GM23338 (cell line): ENCODE results near the gene HDC. TPM values are rescaled to one million over a fixed set of nuclear protein-coding genes. Genes with fewer than 3 reads are reported as not detected.
A peak's percentile ranks its signal among the peaks of the same experiment; 100 is the strongest.

Experiments
- ATAC-seq: fragments of 200-7000 bp; cut with Tn5 transposase; 3 replicates; pipeline ENCODE4 v1.9.1; 2020
- DNase-seq: peaks from one replicate; pipeline ENCODE4 v3.0.0-alpha.2; 2015; ENCODE audit warnings: low spot score
- H2AFZ ChIP-seq: fragments of 200-600 bp; sonication (generic); 2 replicates; pipeline ENCODE4 v1.8.0; 2016; ENCODE audit warnings: antibody characterized with exemption, mild to moderate bottlenecking, moderate library complexity
- H3F3A ChIP-seq: fragments of 200-600 bp; sonication (generic); replicated peaks from 2 replicates; pipeline ENCODE4 v1.8.0; 2017; ENCODE audit warnings: antibody characterized with exemption, mixed run types, low read depth
- H3K27ac ChIP-seq: fragments of 200-600 bp; sonication (generic); 2 replicates; pipeline ENCODE4 v1.6.1; 2016; ENCODE audit warnings: low read depth
- H3K27me3 ChIP-seq: fragments of 200-600 bp; sonication (generic); 2 replicates; pipeline ENCODE4 v1.8.0; 2016; ENCODE audit warnings: mild to moderate bottlenecking, mixed run types, moderate library complexity; ENCODE audit not compliant: insufficient read depth
- H3K36me3 ChIP-seq: fragments of 200-600 bp; sonication (generic); 2 replicates; pipeline ENCODE4 v1.8.0; 2016; ENCODE audit warnings: mild to moderate bottlenecking; ENCODE audit not compliant: insufficient read depth
- H3K4me1 ChIP-seq: fragments of 200-600 bp; sonication (generic); 2 replicates; pipeline ENCODE4 v1.8.0; 2016; ENCODE audit warnings: mild to moderate bottlenecking, moderate library complexity; ENCODE audit not compliant: insufficient read depth
- H3K4me2 ChIP-seq: fragments of 200-600 bp; sonication (generic); 2 replicates; pipeline ENCODE4 v1.7.1; 2017; ENCODE audit warnings: mixed run types
- H3K4me3 ChIP-seq: fragments of 200-600 bp; sonication (generic); 2 replicates; pipeline ENCODE4 v1.6.1; 2016; ENCODE audit warnings: mixed run types
- H3K79me2 ChIP-seq: fragments of 200-600 bp; sonication (generic); replicated peaks from 2 replicates; pipeline ENCODE4 v1.8.0; 2017; ENCODE audit warnings: mild to moderate bottlenecking; ENCODE audit not compliant: insufficient read depth
- H3K9me2 ChIP-seq: fragments of 200-600 bp; sonication (generic); 2 replicates; pipeline ENCODE4 v1.8.0; 2017; ENCODE audit not compliant: insufficient read depth
- H4K20me1 ChIP-seq: fragments of 200-600 bp; sonication (generic); replicated peaks from 2 replicates; pipeline ENCODE4 v1.8.0; 2017; ENCODE audit warnings: mild to moderate bottlenecking; ENCODE audit not compliant: insufficient read depth
- H3K27ac Mint-ChIP-seq: 2 replicates; pipeline ENCODE4 v1.8.0; 2020; ENCODE audit warnings: inconsistent platforms, mild to moderate bottlenecking, moderate library complexity, mixed read lengths
- H3K27me3 Mint-ChIP-seq: 3 replicates; pipeline ENCODE4 v1.8.0; 2022; ENCODE audit warnings: low read depth, mild to moderate bottlenecking, moderate library complexity, mixed read lengths, inconsistent platforms; ENCODE audit not compliant: insufficient read depth, poor library complexity
- H3K36me3 Mint-ChIP-seq: 3 replicates; pipeline ENCODE4 v1.8.0; 2021; ENCODE audit warnings: low read depth, mild to moderate bottlenecking, inconsistent platforms, moderate library complexity, mixed read lengths
- H3K4me1 Mint-ChIP-seq: 3 replicates; pipeline ENCODE4 v1.8.0; 2020; ENCODE audit warnings: mild to moderate bottlenecking, inconsistent platforms, mixed read lengths
- H3K4me3 Mint-ChIP-seq: 3 replicates; pipeline ENCODE4 v1.8.0; 2021; ENCODE audit warnings: moderate library complexity, mild to moderate bottlenecking, inconsistent platforms, mixed read lengths
- H3K9me3 Mint-ChIP-seq: 3 replicates; pipeline ENCODE4 v1.8.0; 2020; ENCODE audit warnings: moderate library complexity, mild to moderate bottlenecking, inconsistent platforms, mixed read lengths
- CREB1 ChIP-seq: fragments of 250-450 bp; sonication (Bioruptor Pico); IDR thresholded peaks from 2 replicates; pipeline ENCODE4 v1.5.0; 2020; ENCODE audit warnings: low read depth, mild to moderate bottlenecking, moderate library complexity
- CTCF ChIP-seq, 2 experiments: fragments of 200-600 bp in 1 of 2; sonication (generic) in 1 of 2; conservative IDR thresholded peaks; 2 replicates each; pipeline versions ENCODE4 v1.5.1 to v1.6.1; 2016 to 2017; ENCODE audit warnings: antibody characterized with exemption in 2 of 2, low read depth in 2 of 2, mild to moderate bottlenecking in 2 of 2, moderate library complexity in 1 of 2
- ETS1 ChIP-seq: IDR thresholded peaks from 2 replicates; pipeline ENCODE4 v1.6.1; 2016; ENCODE audit warnings: antibody characterized with exemption
- EZH2 ChIP-seq: fragments of 200-600 bp; sonication (generic); IDR thresholded peaks from one replicate; pipeline ENCODE4 v1.8.0; 2017; ENCODE audit warnings: antibody characterized with exemption, mild to moderate bottlenecking, low read depth; ENCODE audit not compliant: unreplicated experiment
- EZH2phosphoT487 ChIP-seq: fragments of 200-600 bp; sonication (generic); IDR thresholded peaks from one replicate; pipeline ENCODE4 v1.8.1; 2018; ENCODE audit warnings: antibody characterized with exemption; ENCODE audit not compliant: unreplicated experiment
- JUNB ChIP-seq: IDR thresholded peaks from one replicate; pipeline ENCODE4 v1.6.1; 2016; ENCODE audit warnings: antibody characterized with exemption; ENCODE audit not compliant: unreplicated experiment
- NANOG ChIP-seq: IDR thresholded peaks from 2 replicates; pipeline ENCODE4 v1.6.1; 2016; ENCODE audit warnings: antibody characterized with exemption, borderline replicate concordance
- POLR2AphosphoS5 ChIP-seq: IDR thresholded peaks from 2 replicates; pipeline ENCODE4 v1.6.1; 2016; ENCODE audit warnings: antibody characterized with exemption, low read depth
- REST ChIP-seq: IDR thresholded peaks from one replicate; pipeline ENCODE4 v1.6.1; 2018; ENCODE audit warnings: antibody characterized with exemption; ENCODE audit not compliant: unreplicated experiment
- STAT1 ChIP-seq: IDR thresholded peaks from one replicate; pipeline ENCODE4 v1.6.1; 2016; ENCODE audit warnings: antibody characterized with exemption; ENCODE audit not compliant: unreplicated experiment
- ZNF114 ChIP-seq: fragments of 250-450 bp; sonication (Bioruptor Pico); IDR thresholded peaks from 2 replicates; pipeline ENCODE4 v1.5.0; 2020; ENCODE audit warnings: mild to moderate bottlenecking, moderate library complexity
- ZNF331 ChIP-seq: fragments of 250-450 bp; sonication (Bioruptor Pico); IDR thresholded peaks from 2 replicates; pipeline ENCODE4 v1.5.0; 2020; ENCODE audit warnings: low read depth, mild to moderate bottlenecking, moderate library complexity
- ZNF462 ChIP-seq: fragments of 250-450 bp; sonication (Bioruptor Pico); IDR thresholded peaks from 2 replicates; pipeline ENCODE4 v1.5.0; 2020; ENCODE audit warnings: mild to moderate bottlenecking, moderate library complexity
- polyA plus RNA-seq: library from polyadenylated mRNA; unstranded; fragments of >200 nt; fragmentation: Nextera tagmentation; extraction: Ambion mirVana; gene quantifications from 2 replicates; pipeline ENCODE4 v1.2.1, GENCODE V29; 2016
- total RNA-seq: library from RNA; depleted of rRNA; stranded (reverse); fragments of >200 nt; shearing (Covaris generic); gene quantifications from 2 replicates; pipeline ENCODE4 v1.2.3, GENCODE V29; 2014

HDC gene
- total and polyA plus RNA-seq, 2 experiments from 2014 or later: not detected

- no peak overlapping the region for H3K4me2 ChIP-seq
- no peaks in the 10 kb centered on the region for H4K20me1 ChIP-seq
- H2AFZ ChIP-seq: no peak overlapping the region
- H3K27me3 ChIP-seq: no peaks in the 10 kb centered on the region
- no peak overlapping the region for H3K27ac ChIP-seq
- H3K36me3 ChIP-seq: 0 out of 2 replicates have a peak, but pooled peaks cover 13% of the 10 kb centered on the region
- H3K4me3 ChIP-seq: no peak overlapping the region
- no peaks in the 10 kb centered on the region for H3K27me3 Mint-ChIP-seq
- H3F3A ChIP-seq: no peaks in the 10 kb centered on the region
- H3K4me1 ChIP-seq: no peaks in the 10 kb centered on the region
- no peak for ATAC-seq
- H3K79me2 ChIP-seq: no peaks in the 10 kb centered on the region
- H3K4me1 Mint-ChIP-seq: no peaks in the 10 kb centered on the region
- no peak for DNase-seq
- no peak overlapping the region for H3K4me3 Mint-ChIP-seq
- no peaks in the 10 kb centered on the region for H3K9me3 Mint-ChIP-seq
- TF ChIP-seq ZNF331 (CRISPR knock-in tag) (no peak), REST (no peak), EZH2 (no peak), EZH2phosphoT487 (no peak), ZNF114 (CRISPR knock-in tag) (no peak), JUNB (no peak), ETS1 (no peak), STAT1 (no peak), ZNF462 (CRISPR knock-in tag) (no peak), CREB1 (CRISPR knock-in tag) (no peak), POLR2AphosphoS5 (no peak), NANOG (no peak), CTCF (conservative IDR thresholded peaks at IDR 0.05; ENCODE audit: low read depth in 2 of 2) (no peak)
- H3K27ac Mint-ChIP-seq: peak overlapping the region; percentile 72; the same call in 1 of the 2 replicates
- peaks cover 22% of the 10 kb centered on the region; the same call in 2 of the 3 replicates for H3K36me3 Mint-ChIP-seq
- no peaks in the 10 kb centered on the region for H3K9me2 ChIP-seq
Observed at GRCh38 chr15:50287324-50288116, 22.0 kb upstream of the HDC start.
